Measurements from ENCODE around the gene ZFTA. TPM values are rescaled to one million over a fixed set of nuclear protein-coding genes. Genes with fewer than 3 reads are reported as not detected.
A peak's percentile ranks its signal among the peaks of the same experiment; 100 is the strongest.

ZFTA gene
- total RNA-seq (2013) = 2.2 TPM
- polyA plus RNA-seq (1 to 10 TPM in 1 of 3 donors, not detected in 2; 1.2 TPM), polyA minus RNA-seq (1.2 and 1.4 TPM in 2 replicates), total RNA-seq (0.75 to 21.6 (median 5.3) reads per million in 11 experiments)

DNA sequence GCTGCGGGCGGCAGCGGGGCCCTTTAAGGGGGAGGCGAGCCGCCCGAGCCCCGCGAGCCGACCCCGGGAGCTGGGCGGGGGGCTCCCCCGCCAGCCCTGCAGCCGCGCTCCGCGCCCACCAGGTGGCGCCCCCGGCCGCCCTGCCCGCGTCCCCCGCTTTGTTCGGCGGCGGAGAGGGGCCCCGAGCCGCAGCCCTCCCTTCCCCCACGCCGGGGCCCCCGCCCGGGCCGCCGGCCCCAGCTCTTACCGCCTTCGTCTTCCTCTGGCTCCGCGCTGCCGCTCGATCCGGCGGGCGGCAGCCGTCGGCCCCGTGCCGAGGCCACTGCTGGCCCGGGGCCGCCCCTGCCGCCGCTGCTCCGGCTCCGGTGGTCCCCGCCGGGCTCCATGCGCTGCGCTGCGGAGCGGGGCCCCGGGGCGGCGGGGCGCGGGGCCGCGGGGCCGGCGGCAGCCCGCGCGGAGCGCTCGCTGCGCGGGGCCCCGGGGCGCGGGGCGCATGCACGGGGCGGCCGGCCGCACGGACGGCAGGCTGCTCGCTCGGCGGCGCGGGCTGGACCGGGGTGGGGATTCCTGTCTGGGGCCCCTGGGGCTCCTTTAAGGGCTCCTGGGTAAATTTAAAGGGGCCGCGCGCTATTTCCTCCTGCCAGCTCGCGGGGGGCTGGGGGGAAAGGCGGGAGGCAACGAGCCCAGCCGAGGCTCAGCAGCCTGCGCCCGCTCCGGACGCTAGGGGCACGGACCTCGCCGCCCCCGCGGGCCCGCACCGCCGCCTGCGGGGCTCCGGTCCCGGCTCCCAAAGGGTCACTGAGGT lies at the start of gene ZFTA:
ZFTA (minus strand) TSS at position 539 of the 805 bp plus-strand sequence; CDS start at position 386, 153 bp downstream.
- Mint-ChIP-seq H3K27me3 (ENCODE audit: low read depth in 3 of 3) (peaks cover 24 to 47% (median 30%) of the 10 kb centered on the region in 3 donors), H3K27ac (peak within 1 kb of the TSS; percentile 37 to 88 (median 76)), H3K9me3 (peaks cover 2 to 11% (median 4%) of the 10 kb centered on the region in 7 donors), H3K4me3 (peak within 1 kb of the TSS; percentile 98), H3K36me3 (peaks cover 0 to 4% of the 10 kb centered on the region in 2 donors), H3K4me1 (peaks cover 16% of the 10 kb centered on the region)
- H3K79me2 ChIP-seq (ENCODE audit: insufficient read depth, low read length) = no peaks in the 10 kb centered on the region
- H3K9ac ChIP-seq (ENCODE audit: insufficient read depth, low read length, poor library complexity, severe bottlenecking) = peak within 1 kb of the TSS; percentile 64
- TF ChIP-seq, protein P1, sequence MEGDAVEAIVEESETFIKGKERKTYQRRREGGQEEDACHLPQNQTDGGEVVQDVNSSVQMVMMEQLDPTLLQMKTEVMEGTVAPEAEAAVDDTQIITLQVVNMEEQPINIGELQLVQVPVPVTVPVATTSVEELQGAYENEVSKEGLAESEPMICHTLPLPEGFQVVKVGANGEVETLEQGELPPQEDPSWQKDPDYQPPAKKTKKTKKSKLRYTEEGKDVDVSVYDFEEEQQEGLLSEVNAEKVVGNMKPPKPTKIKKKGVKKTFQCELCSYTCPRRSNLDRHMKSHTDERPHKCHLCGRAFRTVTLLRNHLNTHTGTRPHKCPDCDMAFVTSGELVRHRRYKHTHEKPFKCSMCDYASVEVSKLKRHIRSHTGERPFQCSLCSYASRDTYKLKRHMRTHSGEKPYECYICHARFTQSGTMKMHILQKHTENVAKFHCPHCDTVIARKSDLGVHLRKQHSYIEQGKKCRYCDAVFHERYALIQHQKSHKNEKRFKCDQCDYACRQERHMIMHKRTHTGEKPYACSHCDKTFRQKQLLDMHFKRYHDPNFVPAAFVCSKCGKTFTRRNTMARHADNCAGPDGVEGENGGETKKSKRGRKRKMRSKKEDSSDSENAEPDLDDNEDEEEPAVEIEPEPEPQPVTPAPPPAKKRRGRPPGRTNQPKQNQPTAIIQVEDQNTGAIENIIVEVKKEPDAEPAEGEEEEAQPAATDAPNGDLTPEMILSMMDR (IDR thresholded peaks at IDR 0.05) = peak; percentile 89
- H4K20me1 ChIP-seq (ENCODE audit: insufficient read depth, low read length) = peaks cover 8% of the 10 kb centered on the region
- H3K9me3 ChIP-seq (replicated peaks in 1 of 2; ENCODE audit: control insufficient read depth in 1 of 2, insufficient read depth in 1 of 2, low read length in 2 of 2) = peaks cover 3 to 5% of the 10 kb centered on the region in 2 donors
- no peaks in the 10 kb centered on the region for H3K36me3 ChIP-seq (replicated peaks in 1 of 2; ENCODE audit: control insufficient read depth in 1 of 2, insufficient read depth in 2 of 2, low read length in 2 of 2)
- peaks cover 14 to 27% of the 10 kb centered on the region in 2 donors for H3K4me1 ChIP-seq (ENCODE audit: control insufficient read depth in 1 of 2, insufficient read depth in 2 of 2, low read length in 2 of 2)
- intact Hi-C loops (cut with micrococcal nuclease) = loop anchor here (5.0 to 10.0 kb wide), 3 partner anchors 179 to 379 kb away; no protein-coding TSS in a partner anchor
- peak in 2 of 3 donors; percentile 10 to 36 for DNase-seq
- peaks cover 19 to 37% of the 10 kb centered on the region in 2 donors for H3K27me3 ChIP-seq (ENCODE audit: control insufficient read depth in 2 of 2, insufficient read depth in 2 of 2, low read length in 2 of 2)
- WGBS (ENCODE audit: insufficient coverage) = under 1% methylated on average over 113 of the region's 113 CpGs
- H3K27ac ChIP-seq (ENCODE audit: low read depth in 1 of 2, low read length in 2 of 2) = peak within 1 kb of the TSS in 1 of 2 donors; percentile 40
- peak within 1 kb of the TSS; percentile 81 for H2AFZ ChIP-seq (ENCODE audit: insufficient read depth, low read depth, low read length, poor library complexity, severe bottlenecking)
- peak within 1 kb of the TSS; percentile 71 to 91 (median 79) for H3K4me3 ChIP-seq (replicated peaks in 1 of 3; ENCODE audit: low read depth in 2 of 3, low read length in 3 of 3)
- H3K4me2 ChIP-seq (replicated peaks; ENCODE audit: extremely low read depth, low read length, poor library complexity, severe bottlenecking) = peak within 1 kb of the TSS; percentile 86

DNA sequence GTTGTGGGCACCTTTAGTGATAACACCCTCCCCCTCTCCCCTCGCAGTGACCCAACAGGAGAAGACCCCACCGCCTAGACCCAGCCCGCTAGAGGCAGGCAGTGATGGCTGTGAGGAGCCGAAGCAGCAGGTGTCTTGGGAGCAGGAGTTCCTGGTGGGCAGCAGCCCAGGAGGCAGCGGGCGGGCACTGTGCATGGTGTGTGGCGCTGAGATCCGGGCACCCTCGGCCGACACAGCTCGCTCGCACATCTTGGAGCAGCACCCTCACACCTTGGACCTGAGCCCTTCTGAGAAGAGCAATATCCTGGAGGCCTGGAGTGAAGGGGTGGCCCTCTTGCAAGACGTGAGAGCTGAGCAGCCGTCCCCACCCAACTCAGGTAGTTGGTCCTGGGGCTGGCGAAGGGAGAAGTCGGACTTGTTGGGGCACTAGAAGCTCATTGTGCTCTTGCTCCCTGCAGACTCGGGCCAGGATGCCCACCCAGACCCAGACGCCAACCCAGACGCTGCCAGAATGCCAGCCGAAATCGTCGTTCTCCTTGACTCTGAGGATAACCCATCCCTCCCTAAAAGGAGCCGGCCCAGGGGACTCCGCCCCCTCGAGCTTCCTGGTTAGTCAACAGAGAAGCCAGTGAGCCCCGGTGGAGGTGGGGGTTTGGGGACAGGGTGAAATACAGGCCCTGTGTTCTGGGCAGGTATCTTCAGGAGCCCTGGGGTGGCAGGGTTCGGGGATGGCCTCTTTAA lies 49.4 kb upstream of the ZFTA start:
- no peak overlapping the region for H3K4me3 Mint-ChIP-seq
- peaks cover 14 to 41% of the 10 kb centered on the region in 2 donors for H3K36me3 ChIP-seq (replicated peaks in 1 of 2; ENCODE audit: control insufficient read depth in 1 of 2, insufficient read depth in 2 of 2, low read length in 2 of 2)
- H3K4me2 ChIP-seq (replicated peaks; ENCODE audit: extremely low read depth, low read length, poor library complexity, severe bottlenecking) = no peak overlapping the region

More for the DNA sequence above, 49.4 kb upstream of the ZFTA start:
- H2AFZ ChIP-seq (ENCODE audit: insufficient read depth, low read depth, low read length, poor library complexity, severe bottlenecking) = no peak overlapping the region
- WGBS (ENCODE audit: insufficient coverage) = 99% methylated on average over 19 of the region's 27 CpGs
- H3K4me1 ChIP-seq (ENCODE audit: control insufficient read depth in 1 of 2, insufficient read depth in 2 of 2, low read length in 2 of 2) = peaks cover 20 to 22% of the 10 kb centered on the region in 2 donors
- intact Hi-C loops (cut with micrococcal nuclease) = no loop called here
- H3K9ac ChIP-seq (ENCODE audit: insufficient read depth, low read length, poor library complexity, severe bottlenecking) = no peak overlapping the region
- DNase-seq = no peak
- Mint-ChIP-seq H3K27ac (peak overlapping the region in 2 of 7 donors; percentile 47 to 57), H3K9me3 (peaks cover 0 to 3% (median 0%) of the 10 kb centered on the region in 7 donors), H3K36me3 (peaks cover 35 to 54% of the 10 kb centered on the region in 2 donors), H3K4me1 (peaks cover 25% of the 10 kb centered on the region), H3K27me3 (ENCODE audit: low read depth in 3 of 3) (peaks cover 0 to under 1% (median 0%) of the 10 kb centered on the region in 3 donors)
- H3K9me3 ChIP-seq (replicated peaks in 1 of 2; ENCODE audit: control insufficient read depth in 1 of 2, insufficient read depth in 1 of 2, low read length in 2 of 2) = no peaks in the 10 kb centered on the region
- H3K4me3 ChIP-seq (replicated peaks in 1 of 3; ENCODE audit: low read depth in 2 of 3, low read length in 3 of 3) = no peak overlapping the region
- TF ChIP-seq, protein P1 (IDR thresholded peaks at IDR 0.05) = no peak
- H4K20me1 ChIP-seq (ENCODE audit: insufficient read depth, low read length) = peaks cover 8% of the 10 kb centered on the region
- peaks cover 33% of the 10 kb centered on the region for H3K79me2 ChIP-seq (ENCODE audit: insufficient read depth, low read length)
- H3K27ac ChIP-seq (ENCODE audit: low read depth in 1 of 2, low read length in 2 of 2) = no peak overlapping the region
- peaks cover 0 to under 1% of the 10 kb centered on the region in 2 donors for H3K27me3 ChIP-seq (ENCODE audit: control insufficient read depth in 2 of 2, insufficient read depth in 2 of 2, low read length in 2 of 2)

Measured in CD14-positive monocyte (primary cell).